GM19467 (cell line): ENCODE measurements around the gene HAVCR2.
A peak's percentile ranks its signal among the peaks of the same experiment; 100 is the strongest.
"Not testable (repeated sequence)": the region's sequence is repeated elsewhere in the genome, so short reads cannot be mapped to it uniquely, and the experiment has no call there.

Experiments used
- ATAC-seq: cut with Tn5 transposase; IDR thresholded peaks from one replicate; pipeline ENCODE4 v1.9.1; 2021; ENCODE audit warnings: mild to moderate bottlenecking, moderate library complexity; ENCODE audit not compliant: unreplicated experiment

HAVCR2 gene

GRCh38 chr5:157100140-157100679 is 8.6 kb downstream of the HAVCR2 start:
- no peak for ATAC-seq

GRCh38 chr5:157088342-157088990 is 20.4 kb downstream of the HAVCR2 start:
- peak; percentile 78 for ATAC-seq

- ATAC-seq: no peak
Measured at GRCh38 chr5:157086751-157087359, 22.0 kb downstream of the HAVCR2 start.

- no peak for ATAC-seq
Measured at GRCh38 chr5:157085930-157086329, 22.9 kb downstream of the HAVCR2 start.

- no peak for ATAC-seq
Measured at GRCh38 chr5:157080286-157080685, 28.6 kb downstream of the HAVCR2 start.

- no peak for ATAC-seq
Measured at GRCh38 chr5:157076558-157076957, 32.3 kb downstream of the HAVCR2 start.

GRCh38 chr5:157072508-157072907 is 36.3 kb downstream of the HAVCR2 start:
- ATAC-seq: no peak

- ATAC-seq: no peak
Measured at GRCh38 chr5:157069949-157070348, 38.9 kb downstream of the HAVCR2 start.

GRCh38 chr5:157068785-157069184 is 40.1 kb downstream of the HAVCR2 start:
- no peak for ATAC-seq

- no peak for ATAC-seq
Measured at GRCh38 chr5:157068339-157068738, 40.5 kb downstream of the HAVCR2 start.

GRCh38 chr5:157067005-157067404 is 41.8 kb downstream of the HAVCR2 start:
- no peak for ATAC-seq

GRCh38 chr5:157066080-157066479 is 42.8 kb downstream of the HAVCR2 start:
- ATAC-seq: no peak

GRCh38 chr5:157063776-157064430 is 44.9 kb downstream of the HAVCR2 start:
- ATAC-seq: no peak

GRCh38 chr5:157059891-157060290 is 49.0 kb downstream of the HAVCR2 start:
- ATAC-seq: no peak

GRCh38 chr5:157059093-157059539 is 49.7 kb downstream of the HAVCR2 start, which contains the start of gene HAVCR1:
TSS of gene HAVCR1 (minus strand) at chr5:157059116. CDS start at chr5:157057943, 1,173 bp downstream.
- peak; percentile 65 for ATAC-seq

GRCh38 chr5:157057459-157058370 is 51.1 kb downstream of the HAVCR2 start:
- ATAC-seq: no peak

GRCh38 chr5:157056848-157057247 is 52.0 kb downstream of the HAVCR2 start:
- not testable (repeated sequence) for ATAC-seq

GRCh38 chr5:157051604-157052245 is 57.1 kb downstream of the HAVCR2 start:
- no peak for ATAC-seq

- no peak for ATAC-seq
Measured at GRCh38 chr5:157050050-157050449, 58.8 kb downstream of the HAVCR2 start.

GRCh38 chr5:157049605-157050004 is 59.2 kb downstream of the HAVCR2 start:
- ATAC-seq: no peak
